AG09319 (cell line): ENCODE data around the gene CTNNB1.

Experiments used
- DNase-seq: peaks from one replicate; pipeline ENCODE4 v3.0.0-alpha.2; 2010; ENCODE audit warnings: low read depth; ENCODE audit errors: extremely low read depth
- CTCF ChIP-seq: IDR thresholded peaks from 2 replicates; pipeline ENCODE4 v1.5.1; 2011; ENCODE audit warnings: low read depth, mild to moderate bottlenecking, inconsistent platforms, low read length, moderate library complexity

CTNNB1 gene

GRCh38 chr3:41258239-41258800 lies 59.0 kb downstream of the CTNNB1 start:
- TF ChIP-seq CTCF: no peak
- no peak for DNase-seq

- DNase-seq: no peak
- TF ChIP-seq CTCF: no peak
Measured at GRCh38 chr3:41259449-41260062, 60.3 kb downstream of the CTNNB1 start.

- TF ChIP-seq CTCF: no peak
- DNase-seq: no peak
Measured at GRCh38 chr3:41260063-41260450, 60.8 kb downstream of the CTNNB1 start.

- DNase-seq: no peak
Measured at GRCh38 chr3:41265011-41265545, 65.8 kb downstream of the CTNNB1 start.

GRCh38 chr3:41265823-41266273 lies 66.5 kb downstream of the CTNNB1 start:
- no peak for TF ChIP-seq CTCF
- DNase-seq: no peak

More at GRCh38 chr3:41265011-41265545, 65.8 kb downstream of the CTNNB1 start:
- no peak for TF ChIP-seq CTCF

GRCh38 chr3:41267975-41268640 lies 68.8 kb downstream of the CTNNB1 start:
- TF ChIP-seq CTCF: no peak
- DNase-seq: peak; percentile 67

GRCh38 chr3:41272667-41273066 lies 73.4 kb downstream of the CTNNB1 start:
- no peak for TF ChIP-seq CTCF
- no peak for DNase-seq
